Liver (tissue), 3 donors: Measurements from ENCODE around the gene SOCS3.

ENCODE experiments used
- GABPA ChIP-seq, 2 donors: IDR thresholded peaks in 1 of 2; conservative IDR thresholded peaks in 1 of 2; 2 replicates each; pipeline ENCODE4 v1.6.1; 2016; ENCODE audit warnings: antibody characterized with exemption in 2 of 2, mild to moderate bottlenecking in 1 of 2, moderate library complexity in 1 of 2
- RAD21 ChIP-seq, 2 donors: IDR thresholded peaks; 2 replicates each; pipeline ENCODE4 v1.6.1; 2016; ENCODE audit warnings: antibody characterized with exemption in 2 of 2, mild to moderate bottlenecking in 2 of 2
- RXRA ChIP-seq, 2 donors: IDR thresholded peaks; 2 replicates each; pipeline ENCODE4 v1.6.1; 2017 to 2018; ENCODE audit warnings: antibody characterized with exemption in 2 of 2, mild to moderate bottlenecking in 1 of 2
- TAF1 ChIP-seq: conservative IDR thresholded peaks from 2 replicates; pipeline ENCODE4 v1.6.1; 2016; ENCODE audit warnings: antibody characterized with exemption, mild to moderate bottlenecking
- YY1 ChIP-seq: IDR thresholded peaks from 2 replicates; pipeline ENCODE4 v1.6.1; 2016; ENCODE audit warnings: antibody characterized with exemption, mild to moderate bottlenecking
- TF ChIP-seq, protein P1 (sequence below): fragments of 150-350 bp; IDR thresholded peaks from 2 replicates; pipeline ENCODE4 v1.5.1; 2017; ENCODE audit warnings: improper control_type of control experiment, low read depth, low read length; ENCODE audit not compliant: missing input control
- TF ChIP-seq, protein P2 (sequence below): IDR thresholded peaks from 2 replicates; pipeline ENCODE4 v1.6.1; 2016; ENCODE audit warnings: antibody characterized with exemption, mild to moderate bottlenecking
- donor health status: healthy.
- donor health status: healthy.

DNA sequence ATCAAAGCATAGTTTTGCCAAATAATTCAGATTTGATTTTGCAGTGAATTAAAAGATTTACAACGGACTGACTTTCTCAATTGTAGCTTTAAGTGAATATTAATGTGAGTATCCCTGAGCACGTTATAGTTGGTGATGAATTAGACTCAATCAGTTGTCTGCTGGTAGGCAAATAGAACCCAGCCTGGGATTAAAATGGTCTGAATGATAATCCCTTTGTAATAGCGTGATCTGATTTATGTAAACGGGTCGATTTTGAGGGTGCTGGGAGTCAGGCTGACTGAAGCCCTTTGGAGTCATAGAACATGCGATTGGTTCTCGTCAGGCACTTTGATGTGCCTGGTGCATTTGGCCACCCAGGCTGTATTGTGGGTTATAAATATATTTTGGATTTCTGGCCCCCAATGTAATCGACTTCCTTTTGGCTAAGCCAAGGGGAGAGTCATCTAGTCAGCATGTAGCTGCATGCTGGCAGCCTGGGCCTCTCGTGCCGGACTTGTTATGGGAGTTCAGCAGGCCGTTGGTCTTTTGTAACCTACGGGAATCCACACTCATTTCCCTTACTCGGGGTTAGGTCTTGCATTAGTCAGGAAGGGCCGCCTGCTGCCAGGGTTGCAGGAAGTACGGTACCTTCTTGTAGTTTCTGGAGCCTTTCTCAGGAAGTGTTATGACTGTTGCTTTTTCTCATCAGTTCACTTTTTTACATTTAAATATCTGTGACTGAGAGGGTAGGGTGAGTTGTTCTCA is 24.0 kb upstream of the SOCS3 start:
- TF ChIP-seq, protein P1, sequence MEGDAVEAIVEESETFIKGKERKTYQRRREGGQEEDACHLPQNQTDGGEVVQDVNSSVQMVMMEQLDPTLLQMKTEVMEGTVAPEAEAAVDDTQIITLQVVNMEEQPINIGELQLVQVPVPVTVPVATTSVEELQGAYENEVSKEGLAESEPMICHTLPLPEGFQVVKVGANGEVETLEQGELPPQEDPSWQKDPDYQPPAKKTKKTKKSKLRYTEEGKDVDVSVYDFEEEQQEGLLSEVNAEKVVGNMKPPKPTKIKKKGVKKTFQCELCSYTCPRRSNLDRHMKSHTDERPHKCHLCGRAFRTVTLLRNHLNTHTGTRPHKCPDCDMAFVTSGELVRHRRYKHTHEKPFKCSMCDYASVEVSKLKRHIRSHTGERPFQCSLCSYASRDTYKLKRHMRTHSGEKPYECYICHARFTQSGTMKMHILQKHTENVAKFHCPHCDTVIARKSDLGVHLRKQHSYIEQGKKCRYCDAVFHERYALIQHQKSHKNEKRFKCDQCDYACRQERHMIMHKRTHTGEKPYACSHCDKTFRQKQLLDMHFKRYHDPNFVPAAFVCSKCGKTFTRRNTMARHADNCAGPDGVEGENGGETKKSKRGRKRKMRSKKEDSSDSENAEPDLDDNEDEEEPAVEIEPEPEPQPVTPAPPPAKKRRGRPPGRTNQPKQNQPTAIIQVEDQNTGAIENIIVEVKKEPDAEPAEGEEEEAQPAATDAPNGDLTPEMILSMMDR: no peak
- no peak for TF ChIP-seq GABPA (IDR thresholded peaks at IDR 0.05 in 1 of 2, conservative IDR thresholded peaks at IDR 0.05 in 1 of 2)
- TF ChIP-seq, protein P2, sequence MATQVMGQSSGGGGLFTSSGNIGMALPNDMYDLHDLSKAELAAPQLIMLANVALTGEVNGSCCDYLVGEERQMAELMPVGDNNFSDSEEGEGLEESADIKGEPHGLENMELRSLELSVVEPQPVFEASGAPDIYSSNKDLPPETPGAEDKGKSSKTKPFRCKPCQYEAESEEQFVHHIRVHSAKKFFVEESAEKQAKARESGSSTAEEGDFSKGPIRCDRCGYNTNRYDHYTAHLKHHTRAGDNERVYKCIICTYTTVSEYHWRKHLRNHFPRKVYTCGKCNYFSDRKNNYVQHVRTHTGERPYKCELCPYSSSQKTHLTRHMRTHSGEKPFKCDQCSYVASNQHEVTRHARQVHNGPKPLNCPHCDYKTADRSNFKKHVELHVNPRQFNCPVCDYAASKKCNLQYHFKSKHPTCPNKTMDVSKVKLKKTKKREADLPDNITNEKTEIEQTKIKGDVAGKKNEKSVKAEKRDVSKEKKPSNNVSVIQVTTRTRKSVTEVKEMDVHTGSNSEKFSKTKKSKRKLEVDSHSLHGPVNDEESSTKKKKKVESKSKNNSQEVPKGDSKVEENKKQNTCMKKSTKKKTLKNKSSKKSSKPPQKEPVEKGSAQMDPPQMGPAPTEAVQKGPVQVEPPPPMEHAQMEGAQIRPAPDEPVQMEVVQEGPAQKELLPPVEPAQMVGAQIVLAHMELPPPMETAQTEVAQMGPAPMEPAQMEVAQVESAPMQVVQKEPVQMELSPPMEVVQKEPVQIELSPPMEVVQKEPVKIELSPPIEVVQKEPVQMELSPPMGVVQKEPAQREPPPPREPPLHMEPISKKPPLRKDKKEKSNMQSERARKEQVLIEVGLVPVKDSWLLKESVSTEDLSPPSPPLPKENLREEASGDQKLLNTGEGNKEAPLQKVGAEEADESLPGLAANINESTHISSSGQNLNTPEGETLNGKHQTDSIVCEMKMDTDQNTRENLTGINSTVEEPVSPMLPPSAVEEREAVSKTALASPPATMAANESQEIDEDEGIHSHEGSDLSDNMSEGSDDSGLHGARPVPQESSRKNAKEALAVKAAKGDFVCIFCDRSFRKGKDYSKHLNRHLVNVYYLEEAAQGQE: no peak
- peak; percentile 84 to 85 for TF ChIP-seq RXRA (IDR thresholded peaks at IDR 0.05)
- TF ChIP-seq TAF1: no peak
- peak; percentile 33 to 40 for TF ChIP-seq RAD21 (IDR thresholded peaks at IDR 0.05)
- TF ChIP-seq YY1: no peak
